MM.1S (cell line): ENCODE measurements around the gene FAM124A.

Source experiments
- DNase-seq: peaks from one replicate; pipeline ENCODE4 v3.0.0-alpha.2; 2015
- H2AFZ ChIP-seq: fragments of 300-600 bp; sonication (generic); 2 replicates; pipeline ENCODE4 v1.6.0; 2016; ENCODE audit warnings: antibody characterized with exemption, low read length
- H3F3A ChIP-seq: fragments of 300-600 bp; sonication (generic); 2 replicates; pipeline ENCODE4 v1.6.1; 2016; ENCODE audit warnings: mild to moderate bottlenecking, antibody characterized with exemption, low read length, moderate library complexity, mixed read lengths; ENCODE audit not compliant: insufficient read depth
- H3K27ac ChIP-seq: fragments of 300-600 bp; sonication (generic); 2 replicates; pipeline ENCODE4 v1.5.1; 2016; ENCODE audit warnings: mild to moderate bottlenecking, low read length
- H3K27me3 ChIP-seq: fragments of 300-600 bp; sonication (generic); replicated peaks from 2 replicates; pipeline ENCODE4 v1.6.0; 2016; ENCODE audit warnings: low read length; ENCODE audit not compliant: insufficient read depth
- H3K36me3 ChIP-seq: fragments of 300-600 bp; sonication (generic); replicated peaks from 2 replicates; pipeline ENCODE4 v1.6.1; 2016; ENCODE audit warnings: mild to moderate bottlenecking, low read length, mixed read lengths; ENCODE audit not compliant: insufficient read depth
- H3K4me1 ChIP-seq: fragments of 300-600 bp; sonication (generic); 2 replicates; pipeline ENCODE4 v1.6.1; 2016; ENCODE audit warnings: low read length, mixed read lengths
- H3K4me2 ChIP-seq: fragments of 300-600 bp; sonication (generic); 2 replicates; pipeline ENCODE4 v1.6.0; 2016; ENCODE audit warnings: low read depth, low read length
- H3K4me3 ChIP-seq: fragments of 300-600 bp; sonication (generic); 2 replicates; pipeline ENCODE4 v1.5.1; 2016; ENCODE audit warnings: low read length, mixed read lengths
- H3K79me2 ChIP-seq: fragments of 300-600 bp; sonication (generic); 2 replicates; pipeline ENCODE4 v1.6.1; 2016; ENCODE audit warnings: mixed run types, low read length, mixed read lengths
- H3K9ac ChIP-seq: fragments of 300-600 bp; sonication (generic); 2 replicates; pipeline ENCODE4 v1.6.1; 2016; ENCODE audit warnings: low read length, mixed read lengths
- H3K9me2 ChIP-seq: fragments of 300-600 bp; sonication (generic); replicated peaks from 2 replicates; pipeline ENCODE4 v1.6.1; 2016; ENCODE audit warnings: mild to moderate bottlenecking, low read length, mixed read lengths; ENCODE audit not compliant: insufficient read depth
- H3K9me3 ChIP-seq: fragments of 300-600 bp; sonication (generic); replicated peaks from 2 replicates; pipeline ENCODE4 v1.6.1; 2016; ENCODE audit warnings: mild to moderate bottlenecking, low read length, mixed read lengths; ENCODE audit not compliant: insufficient read depth
- H4K20me1 ChIP-seq: fragments of 300-600 bp; sonication (generic); 2 replicates; pipeline ENCODE4 v1.6.1; 2016; ENCODE audit warnings: mild to moderate bottlenecking, low read length, moderate library complexity, mixed read lengths; ENCODE audit not compliant: insufficient read depth
- CTCF ChIP-seq: fragments of 300-600 bp; sonication (generic); IDR thresholded peaks from 2 replicates; pipeline ENCODE4 v1.5.1; 2016; ENCODE audit warnings: antibody characterized with exemption, low read length, mixed read lengths
- EZH2 ChIP-seq: fragments of 300-600 bp; sonication (generic); optimal IDR thresholded peaks from 2 replicates; pipeline ENCODE3; 2017; ENCODE audit warnings: low read depth, mild to moderate bottlenecking, antibody characterized with exemption, low read length, mixed read lengths
- EZH2phosphoT487 ChIP-seq: fragments of 300-600 bp; sonication (generic); IDR thresholded peaks from 2 replicates; pipeline ENCODE4 v1.6.1; 2018; ENCODE audit warnings: antibody characterized with exemption, low read length

Gene FAM124A

DNA sequence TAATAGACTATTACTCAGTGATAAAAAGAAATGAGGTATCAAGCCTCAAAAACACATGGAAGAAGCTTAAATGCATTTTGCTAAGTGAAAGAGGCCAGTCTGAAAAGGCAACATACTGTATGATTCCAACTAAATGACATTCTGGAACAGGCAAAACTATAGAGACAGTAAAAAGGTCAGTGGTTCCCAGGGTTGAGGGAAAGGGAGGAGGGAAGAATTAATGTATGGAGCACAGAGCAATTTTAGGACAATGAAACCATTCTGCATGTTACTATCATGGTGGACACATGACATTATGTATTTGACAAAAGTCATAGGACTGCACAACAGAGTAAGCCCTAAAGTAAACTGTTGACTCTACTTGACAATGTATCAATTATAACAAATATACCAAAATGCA is 111.6 kb downstream of the FAM124A start:
- Histone ChIP-seq H3F3A (no peaks in the 10 kb centered on the region), H3K9ac (no peak overlapping the region), H3K9me2 (no peaks in the 10 kb centered on the region), H3K4me2 (no peak overlapping the region), H3K79me2 (no peaks in the 10 kb centered on the region), H2AFZ (no peak overlapping the region), H3K27ac (no peak overlapping the region), H4K20me1 (no peaks in the 10 kb centered on the region), H3K36me3 (no peaks in the 10 kb centered on the region), H3K4me1 (peaks cover 9% of the 10 kb centered on the region), H3K4me3 (no peak overlapping the region), H3K27me3 (no peaks in the 10 kb centered on the region), H3K9me3 (no peaks in the 10 kb centered on the region)
- DNase-seq: no peak
- no peak for TF ChIP-seq EZH2phosphoT487
- no peak for TF ChIP-seq CTCF
- no peak for TF ChIP-seq EZH2
